Activated CD4-positive, alpha-beta T cell treated with anti-CD3 and anti-CD28 coated beads for 48 hours (primary cell): ENCODE data around the gene SCN2B.
"Not testable (repeated sequence)": the region's sequence is repeated elsewhere in the genome, so short reads cannot be mapped to it uniquely, and the experiment has no call there.

ENCODE experiments used
- DNase-seq: peaks from one replicate; pipeline ENCODE4 v3.0.0-alpha.2; 2020

Gene SCN2B

GRCh38 chr11:118206391-118207031 lies 30.1 kb upstream of the SCN2B start:
- no peak for DNase-seq

- no peak for DNase-seq
These were observed 29.4 kb upstream of the SCN2B start for GRCh38 chr11:118205606-118206378.

DNA sequence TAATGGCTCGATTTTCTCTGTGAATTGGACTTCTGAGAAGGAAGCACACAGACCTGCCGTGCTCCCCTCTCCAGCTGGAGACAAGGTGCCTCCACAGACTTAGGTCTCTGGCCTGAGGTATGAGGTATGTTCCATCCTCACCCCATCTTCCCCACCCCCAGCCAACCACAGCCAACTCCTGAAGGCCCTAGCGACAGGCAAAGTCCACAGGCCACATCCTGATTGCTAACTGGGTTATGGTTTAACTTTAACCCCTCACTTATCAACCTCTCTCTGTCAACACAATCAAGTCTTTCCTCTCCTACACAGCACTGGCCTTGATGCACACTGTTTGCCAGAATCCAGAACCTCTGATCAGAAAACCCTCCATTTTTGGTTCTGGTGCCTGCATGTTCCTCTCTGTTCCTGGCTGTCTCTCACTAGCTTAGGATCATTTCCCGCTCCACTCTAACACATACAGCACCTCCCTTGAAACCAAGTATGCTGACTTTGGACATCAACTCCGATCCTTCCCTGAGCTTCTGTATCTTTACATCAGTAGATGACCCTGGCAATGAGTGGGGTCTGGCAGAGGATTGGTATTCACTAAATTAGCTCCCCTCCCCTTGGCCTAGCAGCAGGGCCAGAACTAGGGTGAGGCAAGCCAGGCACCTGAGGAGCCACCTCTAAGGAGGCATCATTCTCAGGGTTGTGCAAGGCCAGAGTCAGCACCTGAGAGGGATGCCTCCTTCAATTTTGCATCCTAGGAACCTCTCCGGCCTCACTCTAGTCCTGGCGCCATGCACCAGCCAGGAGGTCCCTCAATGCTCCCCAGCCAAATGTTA lies 26.4 kb upstream of the SCN2B start:
- peak; percentile 72 for DNase-seq

DNA sequence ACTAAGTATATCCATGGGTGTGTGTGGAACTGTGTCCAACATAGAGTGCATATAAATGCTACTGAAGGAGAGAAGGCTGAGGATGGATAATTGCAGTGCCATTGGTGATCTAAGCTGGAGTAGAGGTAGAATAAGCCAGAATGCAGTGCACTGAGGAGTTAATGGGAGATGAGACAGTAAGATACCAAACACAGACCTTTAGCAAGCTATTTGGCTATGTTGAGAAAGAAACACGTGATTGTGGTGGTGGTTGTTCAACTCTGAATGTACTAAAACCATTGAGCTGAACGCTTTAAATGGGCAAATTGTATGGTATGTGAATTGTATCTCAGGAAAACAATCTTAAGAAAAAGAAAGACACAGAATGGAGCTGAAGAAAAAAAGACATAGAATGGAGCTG lies 25.5 kb upstream of the SCN2B start:
- no peak for DNase-seq

DNA sequence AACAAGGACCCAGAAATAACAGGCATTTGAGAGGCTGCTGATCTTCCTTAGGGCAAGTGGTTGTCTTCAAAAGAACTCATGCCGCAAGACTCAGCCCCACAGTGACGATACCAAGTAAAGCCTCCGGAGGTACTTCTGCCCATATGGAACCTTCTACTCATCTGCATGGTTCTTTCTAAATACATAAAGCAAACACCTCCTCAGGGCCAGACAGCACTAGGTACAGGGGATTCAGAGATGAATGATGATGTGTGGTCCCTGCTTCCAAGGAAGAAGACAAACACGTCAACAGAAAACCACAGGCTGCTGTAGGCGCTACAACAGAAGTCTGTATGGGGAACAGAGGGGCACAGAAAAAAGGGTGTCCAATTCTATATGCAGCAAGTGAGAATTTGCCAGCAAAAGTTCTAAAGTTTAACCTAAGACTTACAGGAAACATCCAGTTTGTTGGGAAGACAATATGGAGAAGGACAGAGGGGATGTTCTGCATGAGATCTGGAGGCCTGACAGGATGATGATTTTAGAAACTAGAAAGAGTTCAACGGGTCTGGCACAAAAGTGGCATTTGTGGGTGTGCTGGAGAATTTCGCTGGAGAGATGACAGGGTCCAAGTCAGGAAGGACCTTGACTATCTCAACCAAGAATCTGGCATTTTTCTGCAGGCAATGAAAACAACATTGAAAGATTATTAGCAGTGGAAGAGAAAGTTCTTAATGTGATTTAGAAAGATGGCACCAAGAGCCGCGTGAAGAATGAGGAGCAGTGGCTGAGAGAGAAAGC lies 24.7 kb upstream of the SCN2B start:
- peak; percentile 71 for DNase-seq

GRCh38 chr11:118200497-118200896 lies 24.1 kb upstream of the SCN2B start:
- no peak for DNase-seq

- DNase-seq = no peak
These were observed 22.7 kb upstream of the SCN2B start for GRCh38 chr11:118199135-118199534.

DNA sequence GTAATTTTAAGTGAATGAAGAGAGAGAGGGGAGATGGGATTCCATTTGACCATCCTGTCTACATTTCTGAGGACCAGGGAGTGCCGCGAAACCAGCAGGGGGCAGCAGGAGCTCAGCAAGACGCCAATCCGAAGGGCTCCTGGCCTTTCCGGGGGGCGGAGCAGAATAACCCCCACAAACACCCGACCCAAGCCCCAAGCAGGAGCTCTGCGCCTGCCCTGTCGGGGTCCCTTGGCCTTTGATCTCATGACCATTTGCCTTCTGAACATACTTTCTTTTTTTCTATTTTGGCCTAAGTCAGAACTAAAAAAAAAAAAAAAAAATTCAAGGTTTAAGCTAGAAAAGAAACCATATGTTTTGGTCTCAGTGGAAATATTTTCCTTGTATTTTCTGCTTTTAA lies 21.9 kb upstream of the SCN2B start:
- DNase-seq = peak; percentile 92

GRCh38 chr11:118194835-118195627 lies 18.6 kb upstream of the SCN2B start:
- DNase-seq = no peak

- DNase-seq = no peak
These were observed 17.6 kb upstream of the SCN2B start for GRCh38 chr11:118193910-118194566.

- not testable (repeated sequence) for DNase-seq
These were observed 16.4 kb upstream of the SCN2B start for GRCh38 chr11:118192817-118193216.

GRCh38 chr11:118190942-118191506 lies 14.6 kb upstream of the SCN2B start:
- DNase-seq = not testable (repeated sequence)

GRCh38 chr11:118186346-118187107 lies 10.1 kb upstream of the SCN2B start:
- no peak for DNase-seq

DNA sequence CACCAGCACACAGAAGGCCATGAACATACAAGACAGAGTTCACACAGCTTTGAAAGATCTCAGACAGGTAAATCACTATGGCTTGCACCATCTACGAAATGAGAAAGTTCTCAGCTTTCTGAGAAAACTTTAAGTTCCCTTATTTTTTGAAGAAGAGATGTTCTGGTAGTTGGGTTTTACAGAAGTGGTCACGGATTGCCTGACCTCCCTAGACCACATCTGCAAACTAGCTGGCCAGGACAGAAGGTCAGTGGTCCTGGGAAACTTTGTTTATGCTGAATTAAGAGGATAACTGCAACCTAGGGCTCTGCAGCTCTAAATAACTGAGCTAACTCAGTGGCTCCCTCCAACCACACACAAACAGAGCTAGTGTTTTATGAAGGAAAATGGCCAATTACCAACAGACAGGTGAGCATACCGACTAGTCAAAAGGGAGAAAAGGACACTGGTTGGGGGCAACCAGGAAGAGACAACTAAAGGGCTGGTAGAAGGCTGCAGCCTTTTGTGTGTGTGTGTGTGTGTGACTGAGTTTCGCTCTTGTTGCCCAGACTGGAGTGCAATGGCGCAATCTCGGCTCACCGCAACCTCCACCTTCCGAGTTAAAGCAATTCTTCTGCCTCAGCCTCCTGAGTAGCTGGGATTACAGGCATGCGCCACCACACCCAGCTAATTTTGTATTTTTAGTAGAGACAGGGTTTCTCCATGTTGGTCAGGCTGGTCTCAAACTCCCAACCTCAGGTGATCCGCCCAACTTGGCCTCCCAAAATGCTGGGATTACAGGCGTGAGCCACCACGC lies 8.5 kb upstream of the SCN2B start:
- no peak for DNase-seq

DNA sequence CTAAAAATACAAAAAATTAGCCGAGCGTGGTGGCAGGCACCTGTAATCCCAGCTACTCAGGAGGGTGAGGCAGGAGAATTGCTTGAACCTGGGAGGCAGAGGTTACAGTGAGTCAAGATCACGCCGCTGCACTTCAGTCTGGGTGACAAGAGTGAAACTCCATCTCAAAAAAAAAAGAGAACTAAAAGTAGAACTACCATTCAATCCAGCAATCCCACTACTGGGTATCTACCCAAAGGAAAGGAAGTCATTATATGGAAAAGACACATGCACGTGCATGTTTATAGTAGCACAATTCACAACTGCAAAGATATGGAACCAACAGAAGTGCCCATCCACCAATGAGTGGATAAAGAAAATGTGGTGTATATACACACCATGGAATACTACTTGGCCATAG lies 7.3 kb upstream of the SCN2B start:
- not testable (repeated sequence) for DNase-seq

DNA sequence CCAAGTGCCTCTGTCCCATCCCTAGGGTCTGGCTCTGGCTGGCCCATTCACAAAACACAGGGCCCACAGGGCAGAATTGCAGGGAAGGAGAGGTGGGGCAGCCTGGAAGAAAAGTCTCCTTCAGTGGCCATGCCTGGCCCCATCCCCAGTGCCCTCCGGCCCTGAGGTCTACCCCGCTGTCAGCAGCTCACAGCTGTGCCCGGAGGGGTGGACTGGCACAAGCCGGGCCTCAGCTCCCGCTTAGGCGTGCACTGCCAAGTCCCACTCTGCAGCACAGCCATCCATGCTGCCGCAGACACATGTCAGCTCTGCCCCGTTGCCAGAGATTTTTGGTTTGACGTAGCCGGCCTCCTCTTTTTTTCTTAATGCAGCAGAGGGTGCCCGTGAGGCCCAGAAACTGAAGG lies 3.9 kb upstream of the SCN2B start:
- peak; percentile 35 for DNase-seq

DNA sequence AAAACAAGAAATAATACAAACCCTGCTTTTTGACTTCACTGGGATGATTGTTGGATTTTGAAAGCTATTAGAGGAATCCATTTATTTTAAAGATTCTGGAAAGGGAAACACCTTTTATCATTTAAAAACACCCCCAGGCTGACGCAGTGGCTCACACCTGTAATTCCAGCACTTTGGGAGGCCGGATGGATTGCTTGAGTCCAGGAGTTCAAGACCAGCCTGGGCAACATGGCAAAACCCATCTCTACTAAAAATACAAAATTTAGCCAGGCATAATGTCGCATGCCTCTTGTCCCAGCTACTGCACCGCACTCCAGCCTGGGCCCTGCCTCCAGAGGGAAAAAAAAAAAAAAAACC lies 317 bp upstream of the SCN2B start:
- DNase-seq = no peak

GRCh38 chr11:118175031-118175992 lies 1.1 kb downstream of the SCN2B start:
- no peak for DNase-seq
